Cardiac fibroblast (primary cell): ENCODE data around the gene LRRC43.

Source experiments
- DNase-seq, 2 donors: peaks; one replicate each; pipeline versions ENCODE4 v3.0.0 to v3.0.0-alpha.2; 2010; ENCODE audit warnings: low read depth in 2 of 2
- H3K4me3 ChIP-seq, 2 donors: replicated peaks in 1 of 2; 1 replicate in 1 of 2; 2 replicates in 1 of 2; pipeline ENCODE4 v1.5.1; 2011; ENCODE audit warnings: low read depth in 2 of 2, low read length in 2 of 2, mild to moderate bottlenecking in 2 of 2, moderate library complexity in 1 of 2
- TF ChIP-seq, protein P1 (sequence below): IDR thresholded peaks from one replicate; pipeline ENCODE4 v1.5.1; 2011; ENCODE audit warnings: low read depth, mild to moderate bottlenecking, low read length, inconsistent platforms

Gene LRRC43

DNA sequence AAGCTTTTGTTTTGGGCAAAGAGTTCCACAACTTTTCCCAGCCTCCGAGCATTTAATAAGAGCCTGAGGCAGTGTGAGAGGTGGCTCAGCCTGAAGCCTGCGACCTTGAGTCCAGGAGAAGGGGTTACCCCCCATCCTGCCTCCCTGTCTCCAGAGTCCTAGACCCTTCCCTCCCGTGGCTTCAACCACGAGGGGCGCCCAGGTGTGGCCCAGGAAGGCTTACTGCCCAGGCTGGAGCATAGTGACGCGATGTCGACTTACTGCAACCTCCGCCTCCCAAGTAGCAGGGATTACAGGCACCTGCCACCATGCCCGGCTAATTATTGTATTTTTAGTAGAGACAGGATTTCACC, 641 bp downstream of the LRRC43 start:
- H3K4me3 ChIP-seq, result peak overlapping the region in 1 of 2 donors; percentile 33
- DNase-seq, result no peak
- TF ChIP-seq, protein P1, sequence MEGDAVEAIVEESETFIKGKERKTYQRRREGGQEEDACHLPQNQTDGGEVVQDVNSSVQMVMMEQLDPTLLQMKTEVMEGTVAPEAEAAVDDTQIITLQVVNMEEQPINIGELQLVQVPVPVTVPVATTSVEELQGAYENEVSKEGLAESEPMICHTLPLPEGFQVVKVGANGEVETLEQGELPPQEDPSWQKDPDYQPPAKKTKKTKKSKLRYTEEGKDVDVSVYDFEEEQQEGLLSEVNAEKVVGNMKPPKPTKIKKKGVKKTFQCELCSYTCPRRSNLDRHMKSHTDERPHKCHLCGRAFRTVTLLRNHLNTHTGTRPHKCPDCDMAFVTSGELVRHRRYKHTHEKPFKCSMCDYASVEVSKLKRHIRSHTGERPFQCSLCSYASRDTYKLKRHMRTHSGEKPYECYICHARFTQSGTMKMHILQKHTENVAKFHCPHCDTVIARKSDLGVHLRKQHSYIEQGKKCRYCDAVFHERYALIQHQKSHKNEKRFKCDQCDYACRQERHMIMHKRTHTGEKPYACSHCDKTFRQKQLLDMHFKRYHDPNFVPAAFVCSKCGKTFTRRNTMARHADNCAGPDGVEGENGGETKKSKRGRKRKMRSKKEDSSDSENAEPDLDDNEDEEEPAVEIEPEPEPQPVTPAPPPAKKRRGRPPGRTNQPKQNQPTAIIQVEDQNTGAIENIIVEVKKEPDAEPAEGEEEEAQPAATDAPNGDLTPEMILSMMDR, result no peak

DNA sequence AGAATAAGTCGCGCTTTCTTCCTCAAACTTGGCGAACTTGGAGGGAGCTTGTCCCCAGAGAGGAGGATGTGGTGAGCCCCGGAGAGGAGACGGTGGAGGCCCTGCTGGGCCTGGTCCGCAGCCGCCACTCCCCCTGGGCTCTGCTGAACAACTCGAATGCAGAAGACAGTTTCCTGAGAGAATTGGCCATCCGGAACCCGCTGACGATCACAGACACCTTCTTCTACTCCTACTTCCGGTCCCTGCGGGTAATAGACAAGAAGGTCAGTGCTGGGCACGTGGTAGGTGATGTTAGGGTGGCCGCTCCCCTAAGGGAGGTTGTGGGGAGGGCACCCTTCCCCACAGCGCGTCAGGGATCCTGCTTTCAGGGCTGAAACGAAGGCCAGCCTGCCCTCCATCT, 1.6 kb downstream of the LRRC43 start:
- TF ChIP-seq, protein P1, result no peak
- H3K4me3 ChIP-seq, result no peak overlapping the region
- DNase-seq, result no peak

DNA sequence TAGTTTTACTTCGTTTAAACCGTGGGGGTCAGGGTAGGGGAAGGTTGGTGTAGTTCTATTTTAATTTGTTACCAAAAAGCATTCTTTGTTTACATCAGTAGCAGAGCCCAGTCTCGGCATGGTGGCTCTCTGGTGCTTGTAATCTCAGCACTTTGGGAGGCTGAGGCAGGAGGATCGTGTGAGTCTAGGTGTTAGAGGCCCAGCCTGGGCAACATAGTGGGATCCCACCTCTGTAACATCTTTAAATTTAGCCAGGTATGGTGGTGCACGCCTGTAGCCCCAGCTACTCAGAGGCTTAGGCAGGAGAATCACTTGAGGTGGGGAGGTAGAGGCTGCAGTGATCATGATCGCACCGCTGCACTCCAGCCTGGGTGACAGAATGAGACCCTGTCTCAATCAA, 2.2 kb downstream of the LRRC43 start:
- DNase-seq, result no peak
- no peak overlapping the region for H3K4me3 ChIP-seq
- TF ChIP-seq, protein P1, result no peak

DNA sequence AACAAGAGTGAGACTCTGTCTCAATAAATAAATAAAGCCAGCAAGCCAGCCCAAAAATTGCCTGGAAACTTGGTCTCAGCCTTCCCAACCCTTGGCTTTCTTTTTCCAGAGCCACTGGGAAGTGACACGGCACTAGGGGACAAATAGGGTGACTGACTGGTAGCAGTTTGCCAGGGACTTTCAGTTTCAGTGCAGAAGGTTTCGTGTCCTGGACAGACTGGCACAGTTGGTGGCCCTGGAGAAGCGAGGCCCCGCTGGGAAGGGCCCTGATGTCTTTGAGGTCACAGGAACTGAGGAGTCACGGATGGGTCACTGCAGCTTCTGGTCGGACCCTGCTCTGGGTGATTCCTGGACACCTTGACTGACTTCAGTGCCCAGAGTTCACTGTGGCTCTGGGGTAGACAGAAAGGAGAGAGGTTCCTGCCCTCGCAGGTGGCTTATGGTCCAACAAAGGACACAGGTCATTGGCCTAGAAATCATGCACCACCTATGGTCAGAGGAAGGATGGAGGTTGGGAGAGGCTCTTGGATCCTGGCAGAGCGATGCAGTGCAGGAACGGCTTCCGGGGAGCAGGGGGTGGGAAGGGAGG, 2.7 kb downstream of the LRRC43 start:
- no peak for DNase-seq
- no peak overlapping the region for H3K4me3 ChIP-seq
- TF ChIP-seq, protein P1, result no peak

DNA sequence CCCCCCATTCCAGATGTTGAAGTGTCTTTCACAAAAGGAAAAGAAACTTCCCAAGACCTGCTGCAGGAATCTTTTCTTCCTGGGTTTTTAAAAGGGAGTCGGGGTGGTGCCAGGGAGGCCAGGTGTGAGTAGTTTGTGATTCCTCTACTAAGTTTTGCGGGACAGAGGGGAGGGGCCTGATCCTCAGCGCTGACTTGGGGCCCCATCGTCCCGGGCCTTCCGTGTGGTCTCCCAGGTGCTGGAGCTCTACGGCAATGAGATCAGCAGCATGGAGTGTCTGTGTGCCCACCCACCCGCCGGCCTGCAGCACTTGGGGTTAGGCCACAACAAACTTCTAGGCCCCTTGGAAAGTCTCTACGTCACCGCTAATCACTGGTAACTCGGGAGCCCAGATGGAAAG, 4.5 kb downstream of the LRRC43 start:
- no peak for DNase-seq
- H3K4me3 ChIP-seq, result no peak overlapping the region
- TF ChIP-seq, protein P1, result no peak

DNA sequence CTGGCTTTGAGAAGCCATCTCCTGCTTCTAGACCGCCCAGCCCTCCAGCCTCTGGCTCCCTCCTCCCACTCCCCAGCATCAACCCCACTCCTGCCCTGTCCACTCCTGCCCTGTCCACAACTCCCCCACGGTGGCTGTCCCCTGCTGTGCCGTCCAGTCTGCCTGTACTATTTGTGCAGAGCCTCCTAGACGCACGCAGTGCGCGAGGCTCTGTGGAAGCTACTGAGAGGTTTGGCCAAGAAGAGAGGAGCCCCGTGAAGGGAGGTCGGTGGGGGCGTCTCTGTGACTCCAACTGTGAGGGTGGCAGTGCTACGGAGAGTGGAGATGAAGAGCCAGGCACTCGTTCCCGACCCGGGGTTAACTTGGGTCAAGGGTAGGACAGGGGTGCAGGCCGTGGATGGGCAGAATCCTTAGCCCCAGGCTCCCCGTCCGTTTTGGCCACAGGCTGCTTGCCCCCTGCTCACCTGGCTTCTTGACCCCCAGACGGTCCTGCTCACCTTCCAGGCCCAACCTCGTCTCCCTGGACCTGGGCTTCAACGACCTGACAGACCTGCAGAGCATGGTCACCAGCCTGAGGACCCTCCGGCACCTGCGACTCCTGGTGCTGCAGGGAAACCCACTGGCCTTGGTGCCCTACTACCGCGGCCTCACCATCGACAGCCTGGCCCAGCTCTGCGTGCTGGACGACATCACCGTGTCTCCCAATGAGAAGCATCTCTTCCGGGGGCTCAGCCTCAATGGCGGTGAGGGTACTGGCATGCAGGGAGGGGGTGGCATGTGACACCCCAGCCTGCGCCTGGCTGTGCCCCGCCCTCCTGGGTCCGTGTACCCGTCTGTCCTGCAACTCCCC, 6.9 kb downstream of the LRRC43 start:
- TF ChIP-seq, protein P1, result no peak
- H3K4me3 ChIP-seq, result no peak overlapping the region

More for the DNA sequence above, 6.9 kb downstream of the LRRC43 start:
- DNase-seq, result no peak
